ENCODE measurements around the gene KIF15. TPM values are rescaled to one million over a fixed set of nuclear protein-coding genes. Genes with fewer than 3 reads are reported as not detected.

Gene KIF15, protein sequence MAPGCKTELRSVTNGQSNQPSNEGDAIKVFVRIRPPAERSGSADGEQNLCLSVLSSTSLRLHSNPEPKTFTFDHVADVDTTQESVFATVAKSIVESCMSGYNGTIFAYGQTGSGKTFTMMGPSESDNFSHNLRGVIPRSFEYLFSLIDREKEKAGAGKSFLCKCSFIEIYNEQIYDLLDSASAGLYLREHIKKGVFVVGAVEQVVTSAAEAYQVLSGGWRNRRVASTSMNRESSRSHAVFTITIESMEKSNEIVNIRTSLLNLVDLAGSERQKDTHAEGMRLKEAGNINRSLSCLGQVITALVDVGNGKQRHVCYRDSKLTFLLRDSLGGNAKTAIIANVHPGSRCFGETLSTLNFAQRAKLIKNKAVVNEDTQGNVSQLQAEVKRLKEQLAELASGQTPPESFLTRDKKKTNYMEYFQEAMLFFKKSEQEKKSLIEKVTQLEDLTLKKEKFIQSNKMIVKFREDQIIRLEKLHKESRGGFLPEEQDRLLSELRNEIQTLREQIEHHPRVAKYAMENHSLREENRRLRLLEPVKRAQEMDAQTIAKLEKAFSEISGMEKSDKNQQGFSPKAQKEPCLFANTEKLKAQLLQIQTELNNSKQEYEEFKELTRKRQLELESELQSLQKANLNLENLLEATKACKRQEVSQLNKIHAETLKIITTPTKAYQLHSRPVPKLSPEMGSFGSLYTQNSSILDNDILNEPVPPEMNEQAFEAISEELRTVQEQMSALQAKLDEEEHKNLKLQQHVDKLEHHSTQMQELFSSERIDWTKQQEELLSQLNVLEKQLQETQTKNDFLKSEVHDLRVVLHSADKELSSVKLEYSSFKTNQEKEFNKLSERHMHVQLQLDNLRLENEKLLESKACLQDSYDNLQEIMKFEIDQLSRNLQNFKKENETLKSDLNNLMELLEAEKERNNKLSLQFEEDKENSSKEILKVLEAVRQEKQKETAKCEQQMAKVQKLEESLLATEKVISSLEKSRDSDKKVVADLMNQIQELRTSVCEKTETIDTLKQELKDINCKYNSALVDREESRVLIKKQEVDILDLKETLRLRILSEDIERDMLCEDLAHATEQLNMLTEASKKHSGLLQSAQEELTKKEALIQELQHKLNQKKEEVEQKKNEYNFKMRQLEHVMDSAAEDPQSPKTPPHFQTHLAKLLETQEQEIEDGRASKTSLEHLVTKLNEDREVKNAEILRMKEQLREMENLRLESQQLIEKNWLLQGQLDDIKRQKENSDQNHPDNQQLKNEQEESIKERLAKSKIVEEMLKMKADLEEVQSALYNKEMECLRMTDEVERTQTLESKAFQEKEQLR (N-terminal part only)
- total RNA-seq = 0.42 TPM
- long read RNA-seq = 0 reads

- DNase-seq (ENCODE audit: low spot score) = peak; percentile 98
Measured at GRCh38 chr3:44761424-44762169, at the start of gene KIF15, which contains the start of gene KIAA1143. KIF15 (plus strand) TSS chr3:44761794; CDS start chr3:44761866, 72 bp downstream. KIAA1143 (minus strand) TSS chr3:44761619; CDS start chr3:44761602, 17 bp downstream.

- peak; percentile 94 for DNase-seq (ENCODE audit: low spot score)
Measured at GRCh38 chr3:44712455-44713075, 49.0 kb upstream of the KIF15 start, which contains the start of gene ZNF502. ZNF502 (plus strand) TSS chr3:44712660; CDS start chr3:44720262, 7,602 bp downstream.

GRCh38 chr3:44721231-44722102 is 40.1 kb upstream of the KIF15 start:
- DNase-seq (ENCODE audit: low spot score) = no peak

- no peak for DNase-seq (ENCODE audit: low spot score)
Measured at GRCh38 chr3:44722103-44722401, 39.5 kb upstream of the KIF15 start.

GRCh38 chr3:44729384-44729910 is 32.1 kb upstream of the KIF15 start, which contains the start of gene ZNF501:
ZNF501 (plus strand) TSS chr3:44729635; CDS start chr3:44734422, 4,787 bp downstream.
- peak; percentile 96 for DNase-seq (ENCODE audit: low spot score)

- no peak for DNase-seq (ENCODE audit: low spot score)
Measured at GRCh38 chr3:44734646-44735168, 26.9 kb upstream of the KIF15 start.

DNA sequence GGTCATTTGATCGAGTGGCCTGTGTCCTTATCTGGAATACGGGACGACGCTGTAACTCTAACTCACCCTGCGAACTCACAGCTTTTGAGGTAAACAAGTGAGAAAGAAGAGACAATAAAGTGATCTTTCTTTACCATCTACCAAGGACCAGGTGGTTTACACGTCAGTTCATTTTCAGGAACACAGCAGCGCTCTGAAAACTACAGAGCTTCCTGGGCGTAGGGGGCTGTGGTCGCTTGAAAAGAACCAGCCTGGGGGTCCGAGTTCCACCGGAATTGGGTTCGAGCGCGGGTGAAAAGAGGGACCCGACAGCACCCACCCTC is 532 bp upstream of the KIF15 start:
- DNase-seq (ENCODE audit: low spot score) = no peak

DNA sequence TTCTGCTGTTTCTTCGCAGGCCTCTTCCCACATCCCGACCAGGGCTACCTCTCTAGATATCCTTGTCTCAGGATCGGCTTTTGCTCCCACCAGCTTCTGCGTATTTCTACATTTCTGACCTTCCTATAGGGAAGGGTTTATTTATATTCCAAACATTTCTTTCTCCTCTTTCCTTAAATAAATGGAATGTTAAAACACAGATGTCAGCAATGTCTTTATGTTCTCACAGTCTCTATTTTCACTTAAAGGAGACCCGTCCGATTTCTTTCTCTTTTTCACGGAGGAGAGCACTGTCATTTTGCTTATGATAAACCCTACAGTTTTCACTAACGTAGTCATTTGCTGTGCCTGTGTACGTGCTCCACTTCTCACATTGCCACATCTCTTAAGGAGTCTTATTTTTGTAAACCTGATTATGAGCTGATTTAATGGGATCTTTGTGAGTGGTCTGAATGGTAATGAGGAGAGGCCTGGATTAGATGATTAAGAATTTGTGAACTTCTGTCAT is 630 bp downstream of the KIF15 start:
- no peak for DNase-seq (ENCODE audit: low spot score)

- no peak for DNase-seq (ENCODE audit: low spot score)
Measured at GRCh38 chr3:44762690-44763089, 1.1 kb downstream of the KIF15 start.

DNA sequence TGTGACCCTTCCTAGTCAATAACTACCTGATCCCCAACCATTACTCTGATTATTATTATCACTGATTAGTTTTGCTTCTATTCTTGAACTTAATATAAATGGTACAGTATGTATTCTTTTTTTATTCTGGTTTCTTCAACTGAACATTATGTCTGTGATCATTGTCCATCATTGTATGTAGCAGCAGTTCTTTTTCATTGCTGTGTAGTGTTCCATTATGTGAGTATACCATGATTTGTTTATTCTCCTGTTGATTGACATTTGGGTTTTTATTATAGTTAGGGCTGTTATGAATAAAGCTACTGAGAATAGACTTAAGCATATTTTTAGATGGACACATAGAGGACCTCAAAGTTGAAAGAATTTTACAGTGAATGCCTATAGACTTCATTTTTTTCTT is 2.7 kb downstream of the KIF15 start:
- DNase-seq (ENCODE audit: low spot score) = no peak

GRCh38 chr3:44771424-44772098 is 10.0 kb downstream of the KIF15 start:
- DNase-seq (ENCODE audit: low spot score) = no peak

GRCh38 chr3:44772099-44772442 is 10.5 kb downstream of the KIF15 start:
- no peak for DNase-seq (ENCODE audit: low spot score)

GRCh38 chr3:44782891-44783290 is 21.3 kb downstream of the KIF15 start:
- DNase-seq (ENCODE audit: low spot score) = no peak

GRCh38 chr3:44795197-44795596 is 33.6 kb downstream of the KIF15 start:
- no peak for DNase-seq (ENCODE audit: low spot score)

- no peak for DNase-seq (ENCODE audit: low spot score)
Measured at GRCh38 chr3:44802011-44802410, 40.4 kb downstream of the KIF15 start.

GRCh38 chr3:44803298-44803697 is 41.7 kb downstream of the KIF15 start:
- no peak for DNase-seq (ENCODE audit: low spot score)

DNA sequence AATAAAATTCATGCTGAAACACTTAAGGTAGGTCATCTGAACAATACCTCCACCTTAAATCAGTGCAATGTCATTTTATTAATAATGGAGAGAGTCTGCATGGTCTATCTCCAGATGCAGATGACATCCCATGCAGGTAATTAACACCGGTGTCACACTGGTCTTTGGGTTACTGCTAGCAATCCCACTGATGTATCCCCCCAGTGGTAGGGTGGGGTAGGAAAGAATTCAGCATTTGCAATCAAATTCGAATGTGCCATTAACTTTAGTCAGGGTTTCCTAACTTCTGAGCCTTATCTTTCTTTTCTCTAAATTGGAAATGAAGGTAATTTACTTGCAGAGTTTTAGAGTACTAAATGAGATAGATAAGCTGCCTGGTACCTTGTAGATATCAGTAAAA is 44.4 kb downstream of the KIF15 start:
- no peak for DNase-seq (ENCODE audit: low spot score)

DNA sequence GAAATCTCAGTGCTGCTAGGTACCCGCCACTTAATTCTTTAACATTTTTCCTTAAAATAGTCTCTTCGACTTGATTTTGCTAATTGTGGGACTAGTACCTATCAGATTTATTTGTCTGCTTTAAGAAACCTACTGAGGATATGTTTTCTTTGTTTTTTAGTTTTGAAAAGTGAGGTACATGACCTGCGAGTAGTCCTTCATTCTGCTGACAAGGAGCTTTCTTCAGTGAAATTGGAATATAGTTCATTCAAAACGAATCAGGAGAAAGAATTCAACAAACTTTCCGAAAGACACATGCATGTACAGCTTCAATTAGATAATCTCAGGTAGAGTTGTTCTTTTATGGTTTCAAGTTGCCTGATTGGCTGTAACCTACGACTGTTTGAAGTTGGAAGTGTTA is 53.2 kb downstream of the KIF15 start:
- no peak for DNase-seq (ENCODE audit: low spot score)
